ENCODE data around the gene CXCL12. TPM values are rescaled to one million over a fixed set of nuclear protein-coding genes. Genes with fewer than 3 reads are reported as not detected.

CXCL12 gene
- total RNA-seq, 5 donors from 2014 or later (not counting 1 experiment from before 2014, with no cell fraction given) = 0.53 to 0.63 (median 0.58) TPM; not detected in 2

GRCh38 chr10:44424298-44424697, 39.4 kb upstream of the CXCL12 start:
- H3K27ac Mint-ChIP-seq = no peak overlapping the region
- H3K9me3 ChIP-seq = no peaks in the 10 kb centered on the region
- H3K4me3 ChIP-seq (ENCODE audit: control insufficient read depth in 1 of 2, extremely low read depth in 1 of 2, low read length in 1 of 2) = no peak overlapping the region
- H3K4me1 Mint-ChIP-seq = peaks cover 0 to 16% (median 2%) of the 10 kb centered on the region in 3 donors
- ChIA-PET CTCF (no interaction called here), POLR2A (no interaction called here)
- no peak overlapping the region for H3K27ac ChIP-seq (ENCODE audit: low read length)
- peaks cover 0 to 3% (median 0%) of the 10 kb centered on the region in 3 donors for H3K9me3 Mint-ChIP-seq
- no peak for DNase-seq
- no peaks in the 10 kb centered on the region for H3K36me3 ChIP-seq (ENCODE audit: control insufficient read depth in 2 of 2, extremely low read depth in 1 of 2, insufficient read depth in 1 of 2, low read length in 1 of 2)
- no peak for ATAC-seq (replicated peaks in 1 of 4)
- no peaks in the 10 kb centered on the region for H3K27me3 Mint-ChIP-seq
- no peak overlapping the region for H3K4me3 Mint-ChIP-seq
- peaks cover 0 to 14% of the 10 kb centered on the region in 2 experiments for H3K27me3 ChIP-seq (replicated peaks in 1 of 2; ENCODE audit: control insufficient read depth in 2 of 2, extremely low read depth in 1 of 2, insufficient read depth in 2 of 2, low read length in 1 of 2)
- no peaks in the 10 kb centered on the region for H3K4me1 ChIP-seq (ENCODE audit: control insufficient read depth in 1 of 2, extremely low read depth in 1 of 2, insufficient read depth in 2 of 2, low read length in 2 of 2)
- no peaks in the 10 kb centered on the region for H3K36me3 Mint-ChIP-seq
- 80% methylated on average over 3 of the region's 5 CpGs for WGBS (ENCODE audit: insufficient coverage)

- Mint-ChIP-seq H3K4me3 (no peak overlapping the region), H3K9me3 (no peaks in the 10 kb centered on the region), H3K4me1 (peaks cover 0 to 16% (median 2%) of the 10 kb centered on the region in 3 donors), H3K27ac (no peak overlapping the region), H3K27me3 (peaks cover 0 to 3% of the 10 kb centered on the region in 2 donors), H3K36me3 (no peaks in the 10 kb centered on the region)
- H3K27me3 ChIP-seq (replicated peaks in 1 of 2; ENCODE audit: control insufficient read depth in 2 of 2, extremely low read depth in 1 of 2, insufficient read depth in 2 of 2, low read length in 1 of 2) = peaks cover 0 to 16% of the 10 kb centered on the region in 2 experiments
- H3K4me1 ChIP-seq (ENCODE audit: control insufficient read depth in 1 of 2, extremely low read depth in 1 of 2, insufficient read depth in 2 of 2, low read length in 2 of 2) = no peaks in the 10 kb centered on the region
- 86% methylated on average over 4 of the region's 8 CpGs for WGBS (ENCODE audit: insufficient coverage)
- no peaks in the 10 kb centered on the region for H3K9me3 ChIP-seq
- H3K4me3 ChIP-seq (ENCODE audit: control insufficient read depth in 1 of 2, extremely low read depth in 1 of 2, low read length in 1 of 2) = no peak overlapping the region
- ChIA-PET POLR2A (no interaction called here), CTCF (no interaction called here)
- H3K27ac ChIP-seq (ENCODE audit: low read length) = no peak overlapping the region
- DNase-seq (no peak), ATAC-seq (replicated peaks in 1 of 4) (no peak)
- no peaks in the 10 kb centered on the region for H3K36me3 ChIP-seq (ENCODE audit: control insufficient read depth in 2 of 2, extremely low read depth in 1 of 2, insufficient read depth in 1 of 2, low read length in 1 of 2)
Observed at GRCh38 chr10:44422570-44423101, 37.7 kb upstream of the CXCL12 start.

- peaks cover 0 to 17% of the 10 kb centered on the region in 2 experiments for H3K27me3 ChIP-seq (replicated peaks in 1 of 2; ENCODE audit: control insufficient read depth in 2 of 2, extremely low read depth in 1 of 2, insufficient read depth in 2 of 2, low read length in 1 of 2)
- 80% methylated on average over 2 of the region's 2 CpGs for WGBS (ENCODE audit: insufficient coverage)
- H3K4me3 Mint-ChIP-seq = no peak overlapping the region
- no peaks in the 10 kb centered on the region for H3K9me3 Mint-ChIP-seq
- H3K36me3 Mint-ChIP-seq = no peaks in the 10 kb centered on the region
- no peaks in the 10 kb centered on the region for H3K36me3 ChIP-seq (ENCODE audit: control insufficient read depth in 2 of 2, extremely low read depth in 1 of 2, insufficient read depth in 1 of 2, low read length in 1 of 2)
- peaks cover 0 to 16% (median 2%) of the 10 kb centered on the region in 3 donors for H3K4me1 Mint-ChIP-seq
- ChIA-PET CTCF (no interaction called here), POLR2A (no interaction called here)
- H3K27me3 Mint-ChIP-seq = peaks cover 2 to 7% of the 10 kb centered on the region in 2 donors
- no peak for ATAC-seq (replicated peaks in 1 of 4)
- no peak overlapping the region for H3K27ac Mint-ChIP-seq
- H3K4me1 ChIP-seq (ENCODE audit: control insufficient read depth in 1 of 2, extremely low read depth in 1 of 2, insufficient read depth in 2 of 2, low read length in 2 of 2) = no peaks in the 10 kb centered on the region
- no peak for DNase-seq
- H3K27ac ChIP-seq (ENCODE audit: low read length) = no peak overlapping the region
- H3K9me3 ChIP-seq = no peaks in the 10 kb centered on the region
- no peak overlapping the region for H3K4me3 ChIP-seq (ENCODE audit: control insufficient read depth in 1 of 2, extremely low read depth in 1 of 2, low read length in 1 of 2)
Observed at GRCh38 chr10:44422153-44422552, 37.3 kb upstream of the CXCL12 start.

- WGBS (ENCODE audit: insufficient coverage) = 42% methylated on average over 2 of the region's 2 CpGs
- Mint-ChIP-seq H3K9me3 (no peaks in the 10 kb centered on the region), H3K4me3 (peak overlapping the region in 1 of 3 donors; percentile 19), H3K36me3 (no peaks in the 10 kb centered on the region), H3K27me3 (peaks cover 3 to 12% of the 10 kb centered on the region in 2 donors), H3K4me1 (peaks cover 0 to 16% (median 2%) of the 10 kb centered on the region in 3 donors), H3K27ac (no peak overlapping the region)
- DNase-seq (no peak), ATAC-seq (replicated peaks in 1 of 4) (no peak)
- H3K4me3 ChIP-seq (ENCODE audit: control insufficient read depth in 1 of 2, extremely low read depth in 1 of 2, low read length in 1 of 2) = no peak overlapping the region
- no peak overlapping the region for H3K27ac ChIP-seq (ENCODE audit: low read length)
- no peaks in the 10 kb centered on the region for H3K4me1 ChIP-seq (ENCODE audit: control insufficient read depth in 1 of 2, extremely low read depth in 1 of 2, insufficient read depth in 2 of 2, low read length in 2 of 2)
- H3K36me3 ChIP-seq (ENCODE audit: control insufficient read depth in 2 of 2, extremely low read depth in 1 of 2, insufficient read depth in 1 of 2, low read length in 1 of 2) = no peaks in the 10 kb centered on the region
- H3K27me3 ChIP-seq (replicated peaks in 1 of 2; ENCODE audit: control insufficient read depth in 2 of 2, extremely low read depth in 1 of 2, insufficient read depth in 2 of 2, low read length in 1 of 2) = peaks cover 0 to 11% of the 10 kb centered on the region in 2 experiments
- ChIA-PET CTCF (interaction anchor here in 1 of 2 donors (0.7 kb wide), 1 partner anchor 11 kb away, joined by 3 read pairs; no protein-coding TSS in a partner anchor), POLR2A (no interaction called here)
- H3K9me3 ChIP-seq = no peaks in the 10 kb centered on the region
Observed at GRCh38 chr10:44419790-44420549, 35.1 kb upstream of the CXCL12 start.

- Histone ChIP-seq H3K27ac (ENCODE audit: low read length) (no peak overlapping the region), H3K9me3 (no peaks in the 10 kb centered on the region), H3K27me3 (replicated peaks in 1 of 2; ENCODE audit: control insufficient read depth in 2 of 2, extremely low read depth in 1 of 2, insufficient read depth in 2 of 2, low read length in 1 of 2) (peaks cover 0 to 9% of the 10 kb centered on the region in 2 experiments), H3K4me1 (ENCODE audit: control insufficient read depth in 1 of 2, extremely low read depth in 1 of 2, insufficient read depth in 2 of 2, low read length in 2 of 2) (no peaks in the 10 kb centered on the region), H3K4me3 (ENCODE audit: control insufficient read depth in 1 of 2, extremely low read depth in 1 of 2, low read length in 1 of 2) (no peak overlapping the region), H3K36me3 (ENCODE audit: control insufficient read depth in 2 of 2, extremely low read depth in 1 of 2, insufficient read depth in 1 of 2, low read length in 1 of 2) (no peaks in the 10 kb centered on the region)
- 80% methylated on average over 2 of the region's 8 CpGs for WGBS (ENCODE audit: insufficient coverage)
- Mint-ChIP-seq H3K4me1 (peaks cover 0 to 16% (median 2%) of the 10 kb centered on the region in 3 donors), H3K4me3 (no peak overlapping the region), H3K9me3 (no peaks in the 10 kb centered on the region), H3K27me3 (peaks cover 3 to 13% of the 10 kb centered on the region in 2 donors), H3K27ac (no peak overlapping the region), H3K36me3 (no peaks in the 10 kb centered on the region)
- CTCF ChIA-PET = no interaction called here
- POLR2A ChIA-PET = no interaction called here
- DNase-seq = no peak
- ATAC-seq (replicated peaks in 1 of 4) = no peak
Observed at GRCh38 chr10:44418637-44419036, 33.7 kb upstream of the CXCL12 start.

GRCh38 chr10:44417761-44418160, 32.9 kb upstream of the CXCL12 start:
- H3K27me3 ChIP-seq (replicated peaks in 1 of 2; ENCODE audit: control insufficient read depth in 2 of 2, extremely low read depth in 1 of 2, insufficient read depth in 2 of 2, low read length in 1 of 2) = peaks cover 0 to 12% of the 10 kb centered on the region in 2 experiments
- H3K27me3 Mint-ChIP-seq = peaks cover 7 to 16% of the 10 kb centered on the region in 2 donors
- no peak overlapping the region for H3K4me3 Mint-ChIP-seq
- no peaks in the 10 kb centered on the region for H3K9me3 ChIP-seq
- no peak overlapping the region for H3K27ac ChIP-seq (ENCODE audit: low read length)
- ATAC-seq (replicated peaks in 1 of 4) (no peak), DNase-seq (no peak)
- ChIA-PET CTCF (no interaction called here), POLR2A (no interaction called here)
- H3K9me3 Mint-ChIP-seq = no peaks in the 10 kb centered on the region
- H3K27ac Mint-ChIP-seq = no peak overlapping the region
- H3K36me3 ChIP-seq (ENCODE audit: control insufficient read depth in 2 of 2, extremely low read depth in 1 of 2, insufficient read depth in 1 of 2, low read length in 1 of 2) = no peaks in the 10 kb centered on the region
- H3K4me1 ChIP-seq (ENCODE audit: control insufficient read depth in 1 of 2, extremely low read depth in 1 of 2, insufficient read depth in 2 of 2, low read length in 2 of 2) = no peaks in the 10 kb centered on the region
- 84% methylated on average over 3 of the region's 4 CpGs for WGBS (ENCODE audit: insufficient coverage)
- no peak overlapping the region for H3K4me3 ChIP-seq (ENCODE audit: control insufficient read depth in 1 of 2, extremely low read depth in 1 of 2, low read length in 1 of 2)
- H3K36me3 Mint-ChIP-seq = no peaks in the 10 kb centered on the region
- peaks cover 0 to 16% (median 2%) of the 10 kb centered on the region in 3 donors for H3K4me1 Mint-ChIP-seq
